ENCODE data around the gene HNRNPUL2. TPM values are rescaled to one million over a fixed set of nuclear protein-coding genes. Genes with fewer than 3 reads are reported as not detected.
"Not testable (repeated sequence)": the region's sequence is repeated elsewhere in the genome, so short reads cannot be mapped to it uniquely, and the experiment has no call there.

The HNRNPUL2 gene
- total RNA-seq, 1 experiment from 2014 or later = 5.1 TPM

DNA sequence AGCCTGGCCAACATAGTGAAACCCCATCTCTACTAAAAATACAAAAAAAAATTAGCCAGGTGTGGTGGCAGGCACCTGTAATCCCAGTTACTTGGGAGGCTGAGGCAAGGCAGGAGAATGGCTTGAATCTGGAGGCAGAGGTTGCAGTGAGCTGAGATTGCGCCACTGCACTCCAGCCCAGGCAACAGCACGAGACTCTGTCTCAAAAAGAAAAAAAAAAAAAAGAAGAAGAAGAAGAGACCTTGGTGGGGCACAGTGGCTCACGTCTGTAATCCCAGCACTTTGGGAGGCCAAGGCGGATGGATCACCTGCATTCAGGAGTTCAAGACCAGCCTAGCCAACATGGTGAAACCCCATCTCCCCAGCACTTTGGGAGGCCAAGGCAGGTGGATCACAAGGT lies 23.3 kb downstream of the HNRNPUL2 start:
- not testable (repeated sequence) for DNase-seq (ENCODE audit: low spot score)

DNA sequence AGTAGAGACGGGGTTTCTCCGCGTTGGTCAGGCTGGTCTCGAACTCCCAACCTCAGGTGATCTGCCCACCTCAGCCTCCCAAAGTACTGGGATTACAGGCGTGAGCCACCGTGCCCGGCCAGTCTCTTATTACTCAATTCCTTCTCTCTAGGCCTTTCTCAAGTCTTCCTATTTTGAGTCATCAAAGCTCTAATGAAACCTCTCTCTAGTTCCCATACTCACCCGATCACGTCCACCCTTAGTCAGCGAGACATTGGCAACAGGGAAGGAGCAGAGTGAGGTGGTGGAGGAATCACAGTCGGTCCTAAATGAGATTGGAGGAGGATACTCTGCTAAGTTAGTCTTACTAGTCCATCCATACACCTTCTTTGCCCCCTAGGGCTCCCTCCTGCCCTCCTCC lies 25.0 kb downstream of the HNRNPUL2 start:
- DNase-seq (ENCODE audit: low spot score) = no peak

DNA sequence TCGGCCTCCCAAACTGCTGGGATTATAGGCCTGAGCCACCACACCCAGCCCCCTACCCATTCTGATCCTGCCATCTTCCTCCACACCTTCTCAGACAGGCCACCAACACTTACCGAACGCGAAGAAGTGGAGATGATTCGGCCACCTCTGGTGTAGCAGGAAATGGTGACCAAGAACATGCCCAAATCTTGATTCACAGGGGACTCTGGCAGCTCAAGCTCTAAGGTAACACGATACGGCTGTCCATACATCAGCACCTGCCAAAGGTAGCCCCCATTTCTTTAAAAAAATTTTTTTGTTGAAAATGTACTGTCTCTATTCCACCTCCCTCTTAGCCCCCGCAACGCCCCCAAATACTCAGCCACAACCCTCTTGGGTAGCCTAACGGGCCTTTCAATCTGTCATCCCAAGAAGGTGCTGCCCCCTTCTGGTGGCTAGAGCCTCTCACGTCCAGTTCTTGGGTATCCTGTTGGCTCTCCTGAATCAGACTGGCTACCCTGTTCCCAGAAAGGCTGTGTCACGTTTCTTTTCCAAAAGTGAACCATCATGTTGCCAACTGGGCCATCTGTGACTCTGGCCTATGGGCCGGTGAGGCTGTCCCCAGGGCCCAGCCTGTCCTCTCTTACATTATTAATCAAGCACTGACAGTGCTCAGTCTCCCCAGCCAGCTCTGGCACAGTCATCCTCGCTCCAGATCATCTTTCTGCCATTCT lies 32.6 kb downstream of the HNRNPUL2 start:
- DNase-seq (ENCODE audit: low spot score) = peak; percentile 74

DNA sequence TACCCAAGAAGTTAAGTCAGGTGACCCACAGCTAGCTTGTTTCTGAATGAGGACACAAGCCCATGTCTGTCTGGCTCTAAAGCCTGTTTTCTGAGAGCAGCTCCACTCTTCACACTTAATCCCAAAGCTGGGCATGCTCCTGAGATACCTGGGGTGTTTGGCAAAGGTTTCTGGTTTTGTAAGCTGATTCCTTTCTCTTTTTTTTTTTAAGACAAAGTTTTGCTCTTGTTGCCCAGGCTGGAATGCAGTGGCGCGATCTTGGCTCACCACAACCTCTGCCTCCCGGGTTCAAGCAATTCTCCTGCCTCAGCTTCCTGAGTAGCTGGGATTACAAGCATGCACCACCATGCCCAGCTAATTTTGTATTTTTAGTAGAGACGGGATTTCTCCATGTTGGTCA lies 33.6 kb downstream of the HNRNPUL2 start:
- not testable (repeated sequence) for DNase-seq (ENCODE audit: low spot score)

DNA sequence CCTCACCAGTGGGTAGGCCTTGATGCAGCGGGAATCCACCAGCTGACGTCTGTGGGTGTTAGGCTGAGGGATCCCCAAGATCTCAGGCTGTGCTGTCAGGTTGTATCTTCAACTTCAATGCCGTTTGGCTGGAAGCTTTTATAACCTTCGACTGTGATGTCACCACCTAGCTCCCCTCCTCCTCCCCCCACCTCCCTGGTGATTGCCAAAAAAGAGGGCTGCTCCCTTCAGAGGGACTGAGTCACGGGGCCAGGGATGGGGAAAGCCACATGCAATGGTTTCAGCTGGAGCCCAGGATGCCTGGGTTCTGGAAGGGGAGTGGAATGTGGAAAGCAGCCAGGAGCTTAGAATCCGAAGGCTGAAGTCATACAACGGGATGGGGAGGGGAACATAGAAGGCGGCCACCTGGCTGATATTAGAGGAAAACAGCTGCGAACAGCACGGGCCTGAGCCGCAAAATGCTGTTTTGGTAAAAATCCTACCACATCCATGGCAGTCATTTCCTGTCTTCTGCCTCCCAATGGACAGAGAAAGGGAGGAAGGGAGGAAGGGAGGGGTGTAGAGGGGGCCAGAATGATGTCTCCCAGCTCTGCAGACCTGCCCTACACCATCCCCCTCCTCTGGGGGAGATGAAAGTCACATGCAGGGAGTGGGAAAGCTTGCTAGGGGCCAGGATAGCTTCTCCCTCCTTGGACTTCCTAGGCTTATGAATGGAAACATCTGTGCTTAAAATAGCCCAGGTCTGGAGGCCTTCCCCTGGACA lies 37.7 kb downstream of the HNRNPUL2 start, which contains the start of gene LRRN4CL:
TSS of gene LRRN4CL (minus strand) at position 110 of the 763 bp plus-strand sequence. CDS start 1,022 bp downstream, outside the sequence.
- DNase-seq (ENCODE audit: low spot score) = peak; percentile 84

DNA sequence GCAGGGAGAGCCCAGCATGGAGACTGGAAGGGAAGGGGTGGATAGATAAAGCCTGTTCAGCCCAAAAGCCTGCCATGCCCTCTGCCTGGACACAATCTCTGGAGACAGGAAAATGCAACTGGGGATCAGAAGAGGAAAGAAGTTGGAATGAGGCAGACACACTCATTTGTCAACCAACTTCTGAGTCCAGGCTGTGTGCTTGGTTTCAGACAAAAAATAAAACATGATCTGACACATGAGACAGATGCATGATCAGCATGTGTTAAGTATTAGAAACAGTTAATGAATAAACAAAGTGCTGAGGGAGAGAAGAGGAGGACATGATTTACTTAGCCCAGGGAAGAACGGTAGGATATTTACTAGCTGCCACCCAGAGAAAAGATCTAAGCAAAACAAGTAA lies 38.8 kb downstream of the HNRNPUL2 start:
- DNase-seq (ENCODE audit: low spot score) = no peak

DNA sequence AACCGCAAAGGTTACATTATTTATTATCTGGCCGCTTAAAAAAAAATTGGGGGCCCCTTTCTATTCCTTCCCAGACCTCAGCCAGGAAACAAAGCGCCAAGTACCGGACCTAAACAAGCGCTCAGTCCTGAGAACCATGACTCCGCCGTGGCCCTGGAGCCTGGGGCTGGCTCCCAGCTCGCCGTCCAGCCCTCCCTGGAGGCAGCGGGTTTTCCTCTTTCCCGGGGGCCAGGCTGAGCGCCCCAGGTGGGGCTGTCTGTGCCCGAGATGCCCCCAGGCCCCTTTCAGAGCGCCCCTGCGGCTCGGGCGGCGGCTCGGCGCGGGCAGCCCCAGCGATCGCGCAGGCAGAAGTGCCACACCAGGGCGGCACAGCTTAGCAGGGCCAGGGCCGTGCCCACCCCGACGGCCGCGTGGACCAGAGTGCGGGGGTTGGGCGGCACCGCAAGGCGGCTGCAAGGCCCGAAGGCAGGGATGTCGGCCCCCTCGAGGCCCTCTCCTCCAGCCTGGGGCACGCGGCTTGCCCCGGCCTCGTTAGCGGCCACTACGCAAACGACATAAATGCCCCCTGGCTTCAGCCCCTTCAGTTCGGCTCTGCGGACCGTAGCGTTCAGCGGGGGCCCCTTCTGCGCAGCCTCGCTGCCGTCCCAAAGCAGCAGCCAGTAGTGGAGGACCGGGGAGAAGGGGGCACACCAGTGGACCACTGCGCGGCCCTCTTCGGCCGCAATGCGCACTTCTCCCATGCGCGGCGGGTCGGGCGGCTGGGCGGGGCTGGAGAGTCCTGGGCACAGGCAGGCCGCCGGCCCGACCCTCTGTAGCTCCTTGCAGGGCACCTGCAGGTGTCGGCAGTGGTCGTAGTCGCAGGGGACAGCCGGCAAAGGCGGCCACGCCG lies 39.5 kb downstream of the HNRNPUL2 start:
- no peak for DNase-seq (ENCODE audit: low spot score)

DNA sequence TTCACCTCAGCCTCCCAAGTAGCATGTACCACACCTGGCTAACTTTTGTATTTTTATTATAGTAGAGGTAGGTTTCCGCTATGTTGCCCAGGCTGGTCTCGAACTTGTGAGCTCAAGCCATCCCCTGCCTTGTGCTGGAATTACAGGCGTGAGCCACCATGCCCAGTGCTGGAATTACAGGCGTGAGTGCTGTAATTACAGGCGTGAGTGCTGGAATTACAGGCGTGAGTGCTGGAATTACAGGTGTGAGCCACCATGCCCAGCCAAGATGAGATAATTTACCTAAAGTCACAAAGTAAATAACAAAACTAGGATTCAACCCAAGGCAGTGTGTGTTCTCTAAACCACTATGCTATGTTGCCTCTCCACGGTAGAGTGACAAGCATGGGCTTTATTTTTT lies 44.7 kb downstream of the HNRNPUL2 start:
- DNase-seq (ENCODE audit: low spot score) = no peak

DNA sequence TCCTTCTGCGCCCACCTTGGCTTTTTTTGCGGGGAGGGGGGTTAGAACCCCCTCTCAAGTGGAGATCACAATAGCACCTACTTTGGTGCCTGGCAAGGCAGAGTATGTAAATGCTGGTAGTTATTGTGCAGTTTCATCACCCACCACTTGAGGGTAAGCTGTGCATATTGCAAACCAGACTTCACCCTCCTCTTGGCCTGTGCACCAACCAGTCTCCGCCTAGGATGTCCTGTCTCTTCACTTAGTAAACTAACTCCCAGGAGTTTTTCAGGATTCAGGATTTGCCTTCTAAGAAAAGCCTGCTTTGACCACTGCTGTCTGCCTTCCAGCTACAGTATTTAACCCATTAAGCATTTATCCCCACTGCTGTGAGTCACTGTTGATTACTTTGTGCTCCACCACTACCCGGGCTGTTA lies 46.4 kb downstream of the HNRNPUL2 start:
- DNase-seq (ENCODE audit: low spot score) = peak; percentile 79

DNA sequence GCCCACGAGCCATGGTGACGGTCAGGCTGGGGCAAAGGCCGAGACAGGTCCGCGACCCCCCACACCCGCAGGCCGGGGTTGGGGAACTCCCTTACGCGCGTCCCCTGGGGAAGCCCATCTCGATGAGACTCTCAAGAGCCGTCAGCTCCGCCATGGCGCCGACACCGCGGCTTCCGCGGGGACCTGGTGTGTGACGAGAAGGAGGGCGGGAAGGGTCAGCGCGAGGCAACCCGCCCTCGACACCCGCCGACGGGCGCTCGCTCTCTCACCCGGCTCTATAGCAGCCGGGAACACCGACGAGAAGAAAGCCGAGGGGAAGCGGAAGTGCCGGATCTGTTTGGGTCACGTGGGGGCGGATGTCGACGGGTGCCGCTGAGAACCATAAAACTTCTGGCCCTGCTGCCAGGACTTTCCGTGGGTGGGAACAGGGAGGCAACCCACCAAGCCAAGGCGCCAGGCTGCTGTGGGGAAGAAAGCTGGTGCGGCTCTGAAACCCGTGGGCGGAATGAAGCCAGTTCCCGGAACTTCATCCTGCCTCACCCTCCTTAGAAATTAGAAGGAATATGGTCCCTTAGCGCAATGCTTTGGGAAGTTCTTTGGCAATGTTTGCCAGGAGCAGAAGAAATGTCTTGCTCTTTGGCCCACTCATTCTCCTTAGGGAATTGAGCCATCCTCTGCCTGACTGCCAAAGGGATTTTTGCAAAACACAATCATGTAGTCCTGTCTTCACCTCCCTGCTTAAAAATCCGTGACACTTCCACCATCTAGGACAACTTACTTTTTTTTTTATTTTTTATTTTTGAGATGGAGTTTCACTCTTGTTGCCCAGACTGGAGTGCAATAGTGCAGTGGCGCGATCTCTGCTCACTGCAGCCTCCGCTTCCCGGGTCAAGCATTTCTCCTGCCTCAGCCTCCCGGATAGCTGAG lies 48.2 kb downstream of the HNRNPUL2 start, which contains the start of gene UBXN1:
TSS of gene UBXN1 (minus strand) at position 304 of the 927 bp plus-strand sequence. CDS start at position 154, 150 bp downstream.
- DNase-seq (ENCODE audit: low spot score) = peak; percentile 76

DNA sequence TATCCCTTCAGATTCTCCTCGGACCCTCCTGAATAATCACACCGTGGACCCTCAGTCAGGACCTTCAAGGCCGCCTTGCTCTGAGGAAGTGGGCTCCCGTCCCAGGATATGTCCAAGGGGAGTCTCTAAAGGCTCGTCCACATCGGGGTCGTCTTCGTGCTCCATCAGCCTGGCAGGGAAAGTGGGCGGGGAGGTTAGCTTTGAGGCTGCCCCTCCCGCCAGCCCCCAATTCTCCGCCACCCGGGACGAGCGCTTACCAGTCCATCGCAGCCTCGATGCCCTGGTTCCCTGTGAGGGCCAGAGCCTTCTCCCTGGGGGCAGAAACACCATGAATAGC lies 48.9 kb downstream of the HNRNPUL2 start:
- DNase-seq (ENCODE audit: low spot score) = no peak

DNA sequence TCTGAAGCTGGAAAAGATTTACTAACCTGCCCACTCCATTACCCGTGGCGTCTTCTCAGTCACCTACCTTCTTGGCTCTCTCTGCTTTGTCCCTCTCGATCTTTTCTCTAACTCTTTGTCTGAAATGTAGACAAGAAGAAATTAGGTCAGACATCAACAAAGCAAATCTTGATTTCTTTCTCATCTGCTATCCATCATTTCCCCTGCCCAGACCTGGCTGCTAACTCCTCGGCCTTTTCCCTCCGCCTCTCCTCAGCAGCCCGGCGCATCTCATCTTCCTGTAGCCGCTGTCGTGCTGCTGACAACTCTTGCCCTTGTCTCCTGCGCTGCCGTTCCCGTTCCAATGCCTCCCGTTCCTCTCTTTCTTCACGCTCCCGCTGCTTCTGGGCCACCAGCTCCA lies 49.5 kb downstream of the HNRNPUL2 start:
- no peak for DNase-seq (ENCODE audit: low spot score)

DNA sequence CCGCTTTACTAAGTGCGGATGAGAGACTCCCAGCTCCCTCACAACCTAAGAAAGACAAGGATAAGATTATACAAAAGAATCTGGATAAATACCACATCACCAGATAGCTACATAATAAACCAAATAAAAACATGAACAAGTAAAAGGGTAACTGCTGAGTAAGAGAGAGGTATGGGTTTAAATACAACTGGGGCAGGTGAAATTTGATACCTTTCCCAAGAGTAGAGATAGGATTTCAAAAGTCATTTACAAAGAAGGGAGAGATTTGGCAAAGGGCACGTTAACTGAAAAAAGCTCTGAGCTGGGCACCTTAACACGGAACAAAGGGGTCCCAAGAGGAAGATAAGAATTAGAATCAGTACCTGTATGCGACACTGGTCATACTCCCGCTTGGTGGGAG lies 50.1 kb downstream of the HNRNPUL2 start:
- no peak for DNase-seq (ENCODE audit: low spot score)

DNA sequence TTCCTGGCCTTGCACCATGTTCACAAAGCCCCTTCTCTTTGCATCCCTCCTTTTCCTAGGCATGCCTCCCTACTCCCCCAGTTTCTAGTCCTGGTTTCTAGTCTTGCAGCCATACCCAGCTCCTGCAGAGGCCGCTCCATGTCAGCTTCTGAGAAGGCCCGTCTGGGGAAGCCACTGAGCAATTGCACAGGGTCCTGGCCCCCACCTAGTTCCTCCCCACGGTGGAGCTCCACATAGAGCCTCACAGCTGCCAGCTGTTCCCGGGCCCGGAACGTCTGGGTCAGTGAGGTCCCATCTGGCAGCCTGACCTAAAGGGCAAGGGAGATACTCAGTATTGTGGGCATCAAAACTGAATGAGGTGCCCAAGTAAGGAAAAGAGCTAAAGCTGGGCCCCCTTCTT lies 50.6 kb downstream of the HNRNPUL2 start:
- DNase-seq (ENCODE audit: low spot score) = no peak

DNA sequence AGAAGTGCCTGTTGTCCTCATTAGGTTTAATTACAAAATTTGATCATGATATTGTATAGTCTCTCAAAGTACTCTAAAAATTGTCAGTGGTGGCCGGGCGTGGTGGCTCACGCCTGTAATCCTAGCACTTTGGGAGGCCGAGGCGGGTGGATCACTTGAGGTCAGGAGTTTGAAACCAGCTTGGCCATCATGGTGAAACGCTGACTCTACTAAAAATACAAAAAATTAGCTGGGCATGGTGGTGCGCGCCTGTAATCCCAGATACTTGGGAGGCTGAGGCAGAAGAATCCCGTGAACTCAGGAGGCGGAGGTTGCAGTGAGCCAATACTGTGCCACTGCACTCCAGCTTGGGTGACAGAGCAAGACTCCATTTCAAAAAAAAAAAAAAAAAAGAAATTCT lies 51.8 kb downstream of the HNRNPUL2 start:
- DNase-seq (ENCODE audit: low spot score) = not testable (repeated sequence)

DNA sequence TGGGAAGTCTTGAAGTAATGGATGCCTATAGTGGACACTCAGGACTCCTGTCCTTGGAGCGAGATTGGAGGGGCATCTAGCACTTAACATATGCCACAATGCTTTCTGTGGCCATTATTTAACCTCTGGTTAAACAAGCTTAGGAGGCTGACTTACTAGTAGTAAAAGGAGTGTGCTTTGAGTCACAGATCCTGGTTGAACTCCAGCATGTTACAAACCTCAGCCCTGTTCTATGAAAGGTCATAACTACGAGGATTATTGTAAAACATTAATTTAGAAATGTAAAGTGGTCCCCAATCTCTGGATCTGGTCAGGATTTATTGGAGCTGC lies 54.1 kb downstream of the HNRNPUL2 start:
- DNase-seq (ENCODE audit: low spot score) = no peak

DNA sequence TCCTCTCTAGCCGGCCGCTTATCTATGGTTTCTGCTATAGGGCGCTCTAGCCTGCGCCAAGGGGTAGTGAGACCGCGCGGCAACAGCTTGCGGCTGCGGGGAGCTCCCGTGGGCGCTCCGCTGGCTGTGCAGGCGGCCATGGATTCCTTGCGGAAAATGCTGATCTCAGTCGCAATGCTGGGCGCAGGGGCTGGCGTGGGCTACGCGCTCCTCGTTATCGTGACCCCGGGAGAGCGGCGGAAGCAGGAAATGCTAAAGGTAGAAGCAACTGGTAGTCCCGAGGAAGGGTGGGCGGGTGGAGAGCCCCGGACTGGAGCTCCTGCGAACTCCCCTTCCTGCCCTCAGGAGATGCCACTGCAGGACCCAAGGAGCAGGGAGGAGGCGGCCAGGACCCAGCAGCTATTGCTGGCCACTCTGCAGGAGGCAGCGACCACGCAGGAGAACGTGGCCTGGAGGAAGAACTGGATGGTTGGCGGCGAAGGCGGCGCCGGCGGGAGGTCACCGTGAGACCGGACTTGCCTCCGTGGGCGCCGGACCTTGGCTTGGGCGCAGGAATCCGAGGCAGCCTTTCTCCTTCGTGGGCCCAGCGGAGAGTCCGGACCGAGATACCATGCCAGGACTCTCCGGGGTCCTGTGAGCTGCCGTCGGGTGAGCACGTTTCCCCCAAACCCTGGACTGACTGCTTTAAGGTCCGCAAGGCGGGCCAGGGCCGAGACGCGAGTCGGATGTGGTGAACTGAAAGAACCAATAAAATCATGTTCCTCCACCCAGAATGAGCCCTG lies 55.5 kb downstream of the HNRNPUL2 start, which contains the start of the genes LBHD1 and UQCC3:
TSS of gene LBHD1 (minus strand) at position 660 of the 782 bp plus-strand sequence. CDS start 2,236 bp downstream, outside the sequence.
TSS of gene UQCC3 (plus strand) at position 66 of the 782 bp plus-strand sequence. CDS start at position 139, 73 bp downstream.
- peak; percentile 86 for DNase-seq (ENCODE audit: low spot score)

DNA sequence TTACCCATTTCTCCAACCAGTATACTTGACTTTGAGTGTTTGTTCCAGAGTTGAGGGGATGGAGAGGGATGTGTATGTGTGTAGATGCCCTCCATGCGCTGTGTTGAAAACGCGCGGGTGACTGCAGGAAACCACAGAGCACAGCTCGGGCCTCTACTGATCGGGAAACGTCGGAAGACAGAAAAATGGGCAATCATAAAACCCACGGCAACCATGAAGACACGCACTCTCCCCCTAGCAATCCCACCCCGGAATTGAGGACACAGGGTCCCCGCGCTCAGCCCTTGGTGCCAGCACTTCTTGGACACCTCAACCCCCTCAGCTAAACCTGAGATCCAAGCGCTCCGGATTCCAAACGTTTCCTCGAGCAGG lies 56.0 kb downstream of the HNRNPUL2 start:
- no peak for DNase-seq (ENCODE audit: low spot score)

DNA sequence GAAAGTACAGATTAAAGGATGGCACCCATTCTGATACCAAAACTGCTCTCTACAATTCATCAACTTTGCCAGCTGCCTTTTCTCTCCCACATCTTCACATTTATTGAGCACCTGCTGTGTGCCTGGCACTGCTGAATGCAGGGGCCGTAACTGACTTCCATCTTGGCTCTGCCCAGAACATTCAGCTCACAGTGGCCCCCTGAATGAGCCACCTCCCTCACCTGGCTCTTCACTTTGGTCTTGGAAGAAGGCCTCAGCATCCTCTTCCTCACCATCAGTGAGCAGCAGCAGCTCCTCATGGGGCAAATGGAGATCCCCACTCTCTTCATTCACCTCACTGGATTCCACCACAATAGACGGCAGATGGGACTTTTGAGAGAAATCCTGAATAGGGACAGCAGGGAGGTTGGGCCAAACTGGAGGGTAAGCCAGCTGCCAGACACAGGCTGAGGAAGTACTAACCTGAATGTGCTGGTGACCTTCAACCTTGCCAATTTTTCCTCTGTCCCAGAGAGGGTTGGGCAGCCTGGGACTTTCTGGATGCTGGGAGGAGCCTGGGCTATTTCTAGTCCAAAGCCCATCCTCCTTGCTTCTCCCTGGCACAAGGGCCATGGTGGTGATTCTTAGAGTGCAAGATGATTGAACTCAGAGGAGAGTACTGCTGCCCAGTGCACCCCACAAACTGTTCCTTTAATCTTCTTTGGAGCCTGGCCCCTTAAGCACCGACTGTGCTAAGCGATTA lies 57.7 kb downstream of the HNRNPUL2 start:
- no peak for DNase-seq (ENCODE audit: low spot score)

All from A172 (cell line).